HCT116 (cell line): ENCODE results near the gene DNM2. TPM values are rescaled to one million over a fixed set of nuclear protein-coding genes. Genes with fewer than 3 reads are reported as not detected.
A peak's percentile ranks its signal among the peaks of the same experiment; 100 is the strongest.

Experiments
- ATAC-seq: fragments of 200-7000 bp; cut with Tn5 transposase; 2 replicates; pipeline ENCODE4 v1.9.1; 2020; ENCODE audit warnings: mild to moderate bottlenecking, moderate library complexity
- BruUV-seq: library from RNA; stranded (reverse); fragments of 400-500 nt; replicated peaks from 2 replicates; lab custom pipeline; 2021; lab: Mats Ljungman, UMichigan
- CTCF ChIA-PET: fragments of 300-600 bp; sonication (Branson Sonifier 250); formaldehyde crosslinking; loops from one replicate; lab custom pipeline; 2021; ENCODE audit warnings: antibody characterized with exemption; lab: Charles Lee
- POLR2A ChIA-PET: fragments of 300-600, 350-600 bp; sonication (Branson Sonifier 250); formaldehyde crosslinking; loops from one replicate; lab custom pipeline; 2021; ENCODE audit warnings: antibody characterized with exemption; lab: Charles Lee
- RAD21 ChIA-PET, 2 experiments: fragments of 300-600 bp; sonication (Branson Sonifier 250); formaldehyde crosslinking; loops; one replicate each; lab custom pipeline; 2023; ENCODE audit warnings: low total read pairs in 2 of 2; ENCODE audit not compliant: uncharacterized antibody in 2 of 2, unreplicated experiment in 2 of 2, low non-redundant PET in 1 of 2; lab: Charles Lee
- DNase-seq: peaks from one replicate; pipeline ENCODE4 v3.0.0-alpha.2; 2010; ENCODE audit warnings: low read depth, low spot score
- H2AFZ ChIP-seq: fragments of 200-600 bp; shearing (Covaris generic), sonication (generic); 2 replicates; pipeline ENCODE4 v1.6.1; 2017; ENCODE audit warnings: low read depth, mixed run types, mixed read lengths, antibody characterized with exemption, low read length; ENCODE audit not compliant: poor library complexity, severe bottlenecking
- H3K27ac ChIP-seq: 2 replicates; pipeline ENCODE4 v1.5.1; 2012; ENCODE audit warnings: low read depth, low read length
- H3K27me3 ChIP-seq: fragments of 200-600 bp; sonication (generic); 2 replicates; pipeline ENCODE4 v1.6.1; 2016; ENCODE audit warnings: mixed run types, low read length, mixed read lengths; ENCODE audit not compliant: insufficient read depth
- H3K36me3 ChIP-seq, 2 experiments: fragments of 200-500 bp in 1 of 2; fragments of 200-600 bp in 1 of 2; sonication (Bioruptor generic) in 1 of 2; sonication (generic) in 1 of 2; 2 replicates each; pipeline versions ENCODE4 v1.5.1 to v1.6.1; 2014 to 2016; ENCODE audit warnings: low read length in 2 of 2, inconsistent platforms in 1 of 2, mixed read lengths in 1 of 2, mixed run types in 1 of 2; ENCODE audit not compliant: insufficient read depth in 2 of 2, control insufficient read depth in 1 of 2
- H3K4me1 ChIP-seq, 2 experiments: fragments of 200-600 bp in 1 of 2; sonication (generic) in 1 of 2; 2 replicates each; pipeline versions ENCODE4 v1.5.1 to v1.6.1; 2012 to 2017; ENCODE audit warnings: low read length in 2 of 2, inconsistent platforms in 1 of 2, mild to moderate bottlenecking in 1 of 2, mixed read lengths in 1 of 2, mixed run types in 1 of 2, moderate library complexity in 1 of 2; ENCODE audit not compliant: insufficient read depth in 2 of 2, control insufficient read depth in 1 of 2
- H3K4me2 ChIP-seq: fragments of 200-600 bp; sonication (generic); 2 replicates; pipeline ENCODE4 v1.6.1; 2017; ENCODE audit warnings: mixed run types, low read length, mixed read lengths
- H3K4me3 ChIP-seq, 2 experiments: fragments of 200-600 bp in 1 of 2; sonication (generic) in 1 of 2; replicated peaks in 1 of 2; 2 replicates each; pipeline ENCODE4 v1.5.1; 2011 to 2016; ENCODE audit warnings: low read length in 2 of 2, control low read depth in 1 of 2, low read depth in 1 of 2, mild to moderate bottlenecking in 1 of 2, mixed read lengths in 1 of 2, mixed run types in 1 of 2
- H3K79me2 ChIP-seq: fragments of 200-600 bp; sonication (generic); 2 replicates; pipeline ENCODE4 v1.6.1; 2017; ENCODE audit warnings: mild to moderate bottlenecking, mixed run types, low read length, moderate library complexity, mixed read lengths; ENCODE audit not compliant: insufficient read depth
- H3K9ac ChIP-seq: fragments of 200-600 bp; sonication (generic); 2 replicates; pipeline ENCODE4 v1.6.1; 2016; ENCODE audit warnings: low read length, mixed read lengths
- H3K9me2 ChIP-seq: fragments of 200-600 bp; sonication (generic), shearing (Covaris generic); 2 replicates; pipeline ENCODE4 v1.6.1; 2017; ENCODE audit warnings: mixed run types, mild to moderate bottlenecking, moderate library complexity; ENCODE audit not compliant: insufficient read depth
- H3K9me3 ChIP-seq, 2 experiments: fragments of 200-500 bp in 1 of 2; fragments of 200-600 bp in 1 of 2; sonication (Bioruptor generic) in 1 of 2; sonication (generic) in 1 of 2; 2 replicates each; pipeline ENCODE4 v1.6.1; 2014 to 2017; ENCODE audit warnings: low read length in 2 of 2, mixed read lengths in 2 of 2, inconsistent platforms in 1 of 2, low read depth in 1 of 2, mild to moderate bottlenecking in 1 of 2, mixed run types in 1 of 2, moderate library complexity in 1 of 2; ENCODE audit not compliant: control insufficient read depth in 1 of 2, insufficient read depth in 1 of 2
- H4K20me1 ChIP-seq: fragments of 200-600 bp; sonication (generic), shearing (Covaris generic); 2 replicates; pipeline ENCODE4 v1.6.1; 2017; ENCODE audit warnings: mixed run types, mild to moderate bottlenecking, moderate library complexity; ENCODE audit not compliant: insufficient read depth
- CEBPB ChIP-seq: IDR thresholded peaks from 2 replicates; pipeline ENCODE4 v1.6.1; 2012; ENCODE audit warnings: low read depth
- EGR1 ChIP-seq: IDR thresholded peaks from 2 replicates; pipeline ENCODE4 v1.6.1; 2012; ENCODE audit warnings: low read depth
- ELF1 ChIP-seq: IDR thresholded peaks from 2 replicates; pipeline ENCODE4 v1.6.1; 2012; ENCODE audit warnings: low read depth, borderline replicate concordance
- FOSL1 ChIP-seq: IDR thresholded peaks from 2 replicates; pipeline ENCODE4 v1.6.1; 2012; ENCODE audit warnings: low read depth
- JUND ChIP-seq: IDR thresholded peaks from 2 replicates; pipeline ENCODE4 v1.6.1; 2012
- POLR2AphosphoS5 ChIP-seq: IDR thresholded peaks from 2 replicates; pipeline ENCODE4 v1.6.1; 2011; ENCODE audit warnings: mild to moderate bottlenecking, low read depth, low read length, moderate library complexity
- SIN3A ChIP-seq: IDR thresholded peaks from 2 replicates; pipeline ENCODE4 v1.6.1; 2012; ENCODE audit warnings: low read depth
- SP1 ChIP-seq: IDR thresholded peaks from 2 replicates; pipeline ENCODE4 v1.6.1; 2012; ENCODE audit warnings: low read depth
- TCF7L2 ChIP-seq: IDR thresholded peaks from 2 replicates; pipeline ENCODE4 v1.7.0; 2011; ENCODE audit warnings: borderline replicate concordance, inconsistent platforms; ENCODE audit not compliant: insufficient read depth, insufficient read length; ENCODE audit errors: extremely low read depth
- YY1 ChIP-seq: IDR thresholded peaks from 2 replicates; pipeline ENCODE4 v1.6.1; 2011; ENCODE audit warnings: low read length, low read depth, moderate library complexity, mild to moderate bottlenecking; ENCODE audit not compliant: insufficient replicate concordance; ENCODE audit errors: extremely low read depth
- ZFX ChIP-seq: fragments of 450-650 bp; IDR thresholded peaks from 2 replicates; pipeline ENCODE4 v1.6.1; 2017
- intact Hi-C: fragments of 100-400 bp; cut with micrococcal nuclease; formaldehyde crosslinking; loops from 2 replicates; pipeline ENCODE4 v1.10.0; 2022
- total RNA-seq: library from RNA; stranded (reverse); gene quantifications from one replicate; pipeline ENCODE4 v1.2.1, GENCODE V29; 2021; ENCODE audit not compliant: unreplicated experiment
- TF ChIP-seq, protein P1 (sequence below): IDR thresholded peaks from 2 replicates; pipeline ENCODE4 v1.6.1; 2012
- TF ChIP-seq, protein P2 (sequence below): IDR thresholded peaks from 2 replicates; pipeline ENCODE4 v1.6.1; 2011; ENCODE audit warnings: mild to moderate bottlenecking, low read length, moderate library complexity; ENCODE audit not compliant: insufficient replicate concordance; ENCODE audit errors: extremely low read depth
- TF ChIP-seq, protein P3 (sequence below): IDR thresholded peaks from 2 replicates; pipeline ENCODE4 v1.6.1; 2012; ENCODE audit warnings: low read depth

The DNM2 gene
- total RNA-seq, 1 experiment from 2014 or later: 183 TPM

DNA sequence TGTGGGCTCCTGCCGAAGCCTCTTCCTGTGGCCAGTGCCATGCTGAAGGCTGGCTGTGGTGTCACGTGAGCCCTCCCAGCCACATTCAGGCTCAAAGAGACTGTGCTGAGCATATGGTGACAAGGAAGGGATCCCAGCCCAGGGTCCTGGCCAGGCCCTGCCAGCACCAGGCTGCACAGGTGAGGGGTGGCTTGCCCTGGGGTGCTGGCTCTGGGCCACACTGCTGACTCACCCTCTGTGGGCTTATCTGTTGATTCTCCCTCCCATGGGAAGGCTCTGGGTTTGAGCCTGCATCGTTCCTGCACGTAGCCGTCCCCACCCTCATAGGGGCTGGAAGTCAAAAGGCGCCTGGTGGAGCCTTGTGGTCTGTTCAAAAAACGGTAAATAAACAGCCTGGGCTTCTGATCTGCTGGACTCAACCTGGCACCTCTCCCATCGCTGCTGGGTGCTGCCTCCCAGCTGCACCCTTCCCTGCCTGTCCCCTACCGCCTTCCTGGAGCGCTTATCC is 31.1 kb downstream of the DNM2 start (continued):
- TF ChIP-seq SIN3A: no peak
- TF ChIP-seq POLR2AphosphoS5: peak; percentile 58
- TF ChIP-seq, all 23 proteins: peak for 5

DNA sequence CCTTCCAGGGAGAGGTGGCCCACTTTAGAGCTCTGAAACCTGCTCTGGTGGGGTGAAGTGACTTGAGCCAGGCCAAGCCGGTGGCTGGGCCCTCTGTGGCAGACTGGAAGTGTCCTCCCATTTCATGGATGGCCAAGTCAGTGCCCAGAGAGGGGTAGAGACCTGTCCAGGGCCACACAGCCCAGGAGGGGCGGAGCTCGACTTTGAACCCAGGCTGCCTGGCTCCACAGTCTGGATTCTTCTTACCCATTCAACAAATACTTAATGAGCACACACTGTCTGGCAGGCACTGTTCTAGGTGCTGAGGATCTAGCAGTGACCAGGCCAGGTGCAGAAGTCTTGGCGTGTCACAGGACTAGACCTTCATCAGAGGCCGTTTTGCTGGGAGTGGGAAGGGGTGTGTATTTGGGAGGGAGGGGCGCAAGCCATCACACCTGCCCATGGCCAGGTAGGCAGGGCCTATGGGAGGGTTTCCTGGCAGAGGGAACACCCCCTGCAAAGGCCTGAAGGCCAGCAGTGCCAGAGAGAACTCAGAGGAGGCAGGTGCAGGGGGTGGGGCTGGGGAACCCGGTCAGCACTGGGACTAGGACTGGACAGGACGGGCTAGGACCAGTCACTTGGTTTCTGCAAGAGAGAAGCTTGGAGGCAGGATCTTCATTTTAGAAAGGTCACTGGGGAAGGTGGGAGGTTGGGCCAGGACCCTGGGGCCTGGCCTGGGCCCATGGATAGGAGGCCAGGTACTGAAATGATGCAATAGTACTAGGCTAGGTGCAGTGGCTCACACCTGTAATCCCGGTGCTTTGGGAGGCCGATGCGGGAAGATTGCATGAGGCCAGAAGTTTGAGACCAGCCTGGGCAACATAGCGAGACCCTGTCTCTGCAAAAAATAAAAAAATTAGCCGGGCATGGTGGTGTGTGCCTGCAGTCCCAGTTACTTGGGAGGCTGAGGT is 31.8 kb downstream of the DNM2 start:
- ATAC-seq: peak; percentile 34
- CTCF ChIA-PET: interaction anchor here (1.0 kb wide), 1 partner anchor 109 kb away, joined by 3 read pairs; no protein-coding TSS in a partner anchor

More for the DNA sequence above, 31.8 kb downstream of the DNM2 start:
- Histone ChIP-seq H3K4me3 (peak overlapping the region in 1 of 2 experiments; percentile 38; a peak in 2 of 4 replicates), H3K27me3 (no peaks in the 10 kb centered on the region), H3K79me2 (peaks cover 78% of the 10 kb centered on the region), H3K9me2 (no peaks in the 10 kb centered on the region), H3K4me1 (peaks cover 60 to 65% of the 10 kb centered on the region in 2 experiments), H3K27ac (peak overlapping the region; percentile 93), H3K4me2 (peak overlapping the region; percentile 85), H3K9me3 (no peaks in the 10 kb centered on the region), H4K20me1 (peaks cover 8% of the 10 kb centered on the region; the same call in 1 of the 2 replicates), H3K9ac (peak overlapping the region; percentile 50), H3K36me3 (no peaks in the 10 kb centered on the region), H2AFZ (no peak overlapping the region)
- BruUV-seq: no TSS peak
- DNase-seq: no peak
- RAD21 ChIA-PET: no interaction called here
- POLR2A ChIA-PET: no interaction called here
- intact Hi-C loops: no loop called here
- TF ChIP-seq EGR1 (no peak), JUND (no peak), ZFX (no peak), CEBPB (no peak), FOSL1 (no peak), YY1 (no peak), SP1 (no peak), TCF7L2 (no peak), SIN3A (no peak), ELF1 (no peak)
- TF ChIP-seq, protein P1, sequence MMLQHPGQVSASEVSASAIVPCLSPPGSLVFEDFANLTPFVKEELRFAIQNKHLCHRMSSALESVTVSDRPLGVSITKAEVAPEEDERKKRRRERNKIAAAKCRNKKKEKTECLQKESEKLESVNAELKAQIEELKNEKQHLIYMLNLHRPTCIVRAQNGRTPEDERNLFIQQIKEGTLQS: no peak
- TF ChIP-seq, protein P2, sequence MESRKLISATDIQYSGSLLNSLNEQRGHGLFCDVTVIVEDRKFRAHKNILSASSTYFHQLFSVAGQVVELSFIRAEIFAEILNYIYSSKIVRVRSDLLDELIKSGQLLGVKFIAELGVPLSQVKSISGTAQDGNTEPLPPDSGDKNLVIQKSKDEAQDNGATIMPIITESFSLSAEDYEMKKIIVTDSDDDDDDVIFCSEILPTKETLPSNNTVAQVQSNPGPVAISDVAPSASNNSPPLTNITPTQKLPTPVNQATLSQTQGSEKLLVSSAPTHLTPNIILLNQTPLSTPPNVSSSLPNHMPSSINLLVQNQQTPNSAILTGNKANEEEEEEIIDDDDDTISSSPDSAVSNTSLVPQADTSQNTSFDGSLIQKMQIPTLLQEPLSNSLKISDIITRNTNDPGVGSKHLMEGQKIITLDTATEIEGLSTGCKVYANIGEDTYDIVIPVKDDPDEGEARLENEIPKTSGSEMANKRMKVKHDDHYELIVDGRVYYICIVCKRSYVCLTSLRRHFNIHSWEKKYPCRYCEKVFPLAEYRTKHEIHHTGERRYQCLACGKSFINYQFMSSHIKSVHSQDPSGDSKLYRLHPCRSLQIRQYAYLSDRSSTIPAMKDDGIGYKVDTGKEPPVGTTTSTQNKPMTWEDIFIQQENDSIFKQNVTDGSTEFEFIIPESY: no peak
- TF ChIP-seq, protein P3, sequence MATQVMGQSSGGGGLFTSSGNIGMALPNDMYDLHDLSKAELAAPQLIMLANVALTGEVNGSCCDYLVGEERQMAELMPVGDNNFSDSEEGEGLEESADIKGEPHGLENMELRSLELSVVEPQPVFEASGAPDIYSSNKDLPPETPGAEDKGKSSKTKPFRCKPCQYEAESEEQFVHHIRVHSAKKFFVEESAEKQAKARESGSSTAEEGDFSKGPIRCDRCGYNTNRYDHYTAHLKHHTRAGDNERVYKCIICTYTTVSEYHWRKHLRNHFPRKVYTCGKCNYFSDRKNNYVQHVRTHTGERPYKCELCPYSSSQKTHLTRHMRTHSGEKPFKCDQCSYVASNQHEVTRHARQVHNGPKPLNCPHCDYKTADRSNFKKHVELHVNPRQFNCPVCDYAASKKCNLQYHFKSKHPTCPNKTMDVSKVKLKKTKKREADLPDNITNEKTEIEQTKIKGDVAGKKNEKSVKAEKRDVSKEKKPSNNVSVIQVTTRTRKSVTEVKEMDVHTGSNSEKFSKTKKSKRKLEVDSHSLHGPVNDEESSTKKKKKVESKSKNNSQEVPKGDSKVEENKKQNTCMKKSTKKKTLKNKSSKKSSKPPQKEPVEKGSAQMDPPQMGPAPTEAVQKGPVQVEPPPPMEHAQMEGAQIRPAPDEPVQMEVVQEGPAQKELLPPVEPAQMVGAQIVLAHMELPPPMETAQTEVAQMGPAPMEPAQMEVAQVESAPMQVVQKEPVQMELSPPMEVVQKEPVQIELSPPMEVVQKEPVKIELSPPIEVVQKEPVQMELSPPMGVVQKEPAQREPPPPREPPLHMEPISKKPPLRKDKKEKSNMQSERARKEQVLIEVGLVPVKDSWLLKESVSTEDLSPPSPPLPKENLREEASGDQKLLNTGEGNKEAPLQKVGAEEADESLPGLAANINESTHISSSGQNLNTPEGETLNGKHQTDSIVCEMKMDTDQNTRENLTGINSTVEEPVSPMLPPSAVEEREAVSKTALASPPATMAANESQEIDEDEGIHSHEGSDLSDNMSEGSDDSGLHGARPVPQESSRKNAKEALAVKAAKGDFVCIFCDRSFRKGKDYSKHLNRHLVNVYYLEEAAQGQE: no peak
